ENCODE data around the gene STT3B. TPM values are rescaled to one million over a fixed set of nuclear protein-coding genes. Genes with fewer than 3 reads are reported as not detected.

STT3B gene
- total and polyA plus RNA-seq, 2 of the 13 experiments (the other 11 are each of a cell fraction or from before 2014, with no cell fraction given): 85.0 to 205 TPM

- in situ Hi-C loops (cut with HindIII; ENCODE audit: extremely low pct_ligation_motif_present, low pct_unique_long_range_greater_than_20kb): no loop called here
- no peaks in the 10 kb centered on the region for H3K36me3 ChIP-seq (replicated peaks in 1 of 2; ENCODE audit: control insufficient read depth in 1 of 2, insufficient read depth in 2 of 2, low read length in 2 of 2)
- no TSS peak for BruUV-seq (replicated peaks)
- H3K4me3 ChIP-seq (replicated peaks in 1 of 3; ENCODE audit: insufficient read depth in 1 of 3, low read depth in 2 of 3, low read length in 3 of 3): no peak overlapping the region
- no peak overlapping the region for H3K27ac ChIP-seq (ENCODE audit: extremely low read length, insufficient read depth, low read length)
- H3K4me1 ChIP-seq (ENCODE audit: insufficient read depth, low read length): peaks cover 8% of the 10 kb centered on the region
- peaks cover 2 to 19% of the 10 kb centered on the region in 2 experiments; a peak in 3 of 5 replicates for H3K27me3 ChIP-seq (ENCODE audit: control insufficient read depth in 1 of 2, insufficient read depth in 2 of 2, low read length in 2 of 2)
- H3K9me3 ChIP-seq (ENCODE audit: low read length): no peaks in the 10 kb centered on the region
- TF ChIP-seq AGO2 (optimal IDR thresholded peaks at IDR 0.05; ENCODE audit: low read depth, low read length) (no peak), AKAP8 (CRISPR knock-in tag; IDR thresholded peaks at IDR 0.05) (no peak), SRSF1 (optimal IDR thresholded peaks at IDR 0.05; ENCODE audit: low read depth, low read length) (no peak), ZNF549 (CRISPR knock-in tag; IDR thresholded peaks at IDR 0.05) (no peak), POLR2AphosphoS5 (IDR thresholded peaks at IDR 0.05; ENCODE audit: low read depth, low read length) (no peak), TCF12 (IDR thresholded peaks at IDR 0.05) (no peak), TCF12 (CRISPR knock-in tag; IDR thresholded peaks at IDR 0.05) (no peak), PBX2 (CRISPR knock-in tag; IDR thresholded peaks at IDR 0.05) (no peak), PAXIP1 (CRISPR knock-in tag; conservative IDR thresholded peaks at IDR 0.05) (no peak), ZNF513 (CRISPR knock-in tag; conservative IDR thresholded peaks at IDR 0.05) (no peak), KLF12 (CRISPR knock-in tag; IDR thresholded peaks at IDR 0.05; ENCODE audit: borderline replicate concordance) (no peak), MXD1 (CRISPR knock-in tag; IDR thresholded peaks at IDR 0.05) (no peak)
- TF ChIP-seq, protein P1, sequence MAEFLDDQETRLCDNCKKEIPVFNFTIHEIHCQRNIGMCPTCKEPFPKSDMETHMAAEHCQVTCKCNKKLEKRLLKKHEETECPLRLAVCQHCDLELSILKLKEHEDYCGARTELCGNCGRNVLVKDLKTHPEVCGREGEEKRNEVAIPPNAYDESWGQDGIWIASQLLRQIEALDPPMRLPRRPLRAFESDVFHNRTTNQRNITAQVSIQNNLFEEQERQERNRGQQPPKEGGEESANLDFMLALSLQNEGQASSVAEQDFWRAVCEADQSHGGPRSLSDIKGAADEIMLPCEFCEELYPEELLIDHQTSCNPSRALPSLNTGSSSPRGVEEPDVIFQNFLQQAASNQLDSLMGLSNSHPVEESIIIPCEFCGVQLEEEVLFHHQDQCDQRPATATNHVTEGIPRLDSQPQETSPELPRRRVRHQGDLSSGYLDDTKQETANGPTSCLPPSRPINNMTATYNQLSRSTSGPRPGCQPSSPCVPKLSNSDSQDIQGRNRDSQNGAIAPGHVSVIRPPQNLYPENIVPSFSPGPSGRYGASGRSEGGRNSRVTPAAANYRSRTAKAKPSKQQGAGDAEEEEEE (CRISPR knock-in tag; IDR thresholded peaks at IDR 0.05; ENCODE audit: borderline replicate concordance): no peak
- POLR2A ChIA-PET: no interaction called here
- 77% methylated on average over 3 of the region's 3 CpGs for WGBS (ENCODE audit: low lambda C conversion rate)
- FAIRE-seq (no peak), ATAC-seq (no peak), DNase-seq (ENCODE audit: low spot score) (no peak)
- H3K4me2 ChIP-seq (ENCODE audit: low read depth, low read length): no peak overlapping the region
- no peak overlapping the region for H3K9ac ChIP-seq (ENCODE audit: insufficient read depth, low read depth, low read length)
- CTCF ChIA-PET (ENCODE audit: low intra/inter-chr PET ratio, low total read pairs): no interaction called here
- H3K79me2 ChIP-seq (ENCODE audit: insufficient read depth, low read length): no peaks in the 10 kb centered on the region
- no peaks in the 10 kb centered on the region for H4K20me1 ChIP-seq (ENCODE audit: insufficient read depth, low read length)
- intact Hi-C loops (cut with micrococcal nuclease; ENCODE audit: unreplicated experiment): no loop called here
- H2AFZ ChIP-seq (ENCODE audit: low read length): no peak overlapping the region
These were observed 29.9 kb upstream of the STT3B start for GRCh38 chr3:31502803-31503221.
